HG02610 (cell line): Measurements from ENCODE around the gene AMFR.

Experiments
- ATAC-seq: cut with Tn5 transposase; IDR thresholded peaks from one replicate; pipeline ENCODE4 v1.9.1; 2021; ENCODE audit warnings: mild to moderate bottlenecking, moderate library complexity; ENCODE audit not compliant: unreplicated experiment

The AMFR gene

DNA sequence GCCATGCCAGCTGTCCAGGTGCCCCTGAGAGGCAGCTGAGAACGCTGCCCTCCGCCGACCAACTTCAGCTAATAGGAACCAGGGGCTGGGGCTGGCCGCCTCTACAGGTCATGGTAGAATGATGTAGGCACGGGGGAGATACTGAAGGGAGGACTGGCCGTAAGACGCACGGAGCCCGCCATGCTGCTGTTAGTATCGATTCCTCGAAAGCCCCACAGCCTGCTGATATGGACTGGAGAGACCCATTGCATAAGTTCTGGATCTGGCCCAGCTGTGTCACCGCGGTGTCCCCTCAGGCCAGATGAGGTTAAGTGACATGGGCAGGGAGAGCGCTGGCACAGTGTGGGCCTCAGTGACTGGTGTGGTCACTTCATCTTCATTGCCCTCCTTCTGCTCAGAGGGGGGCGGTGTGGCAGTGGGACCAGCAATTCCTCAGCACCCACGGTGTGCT, 75.6 kb downstream of the AMFR start:
- no peak for ATAC-seq

DNA sequence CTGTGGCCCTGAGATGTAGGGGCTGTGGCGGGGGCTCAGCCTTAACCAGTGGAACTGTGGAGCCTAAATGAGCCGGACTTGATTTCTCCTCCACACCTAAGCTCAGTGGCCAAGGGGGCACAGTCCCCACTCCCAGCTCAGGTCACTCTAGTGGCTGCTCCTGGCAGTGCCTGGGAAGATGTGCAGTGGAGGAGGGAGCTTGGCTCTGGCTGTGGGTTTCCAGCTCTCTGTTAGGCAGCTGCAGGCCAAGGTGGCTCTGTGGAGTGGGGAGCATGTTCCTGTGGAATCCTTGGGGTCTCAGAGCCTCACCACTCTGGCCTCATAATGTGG, 76.3 kb downstream of the AMFR start:
- no peak for ATAC-seq

DNA sequence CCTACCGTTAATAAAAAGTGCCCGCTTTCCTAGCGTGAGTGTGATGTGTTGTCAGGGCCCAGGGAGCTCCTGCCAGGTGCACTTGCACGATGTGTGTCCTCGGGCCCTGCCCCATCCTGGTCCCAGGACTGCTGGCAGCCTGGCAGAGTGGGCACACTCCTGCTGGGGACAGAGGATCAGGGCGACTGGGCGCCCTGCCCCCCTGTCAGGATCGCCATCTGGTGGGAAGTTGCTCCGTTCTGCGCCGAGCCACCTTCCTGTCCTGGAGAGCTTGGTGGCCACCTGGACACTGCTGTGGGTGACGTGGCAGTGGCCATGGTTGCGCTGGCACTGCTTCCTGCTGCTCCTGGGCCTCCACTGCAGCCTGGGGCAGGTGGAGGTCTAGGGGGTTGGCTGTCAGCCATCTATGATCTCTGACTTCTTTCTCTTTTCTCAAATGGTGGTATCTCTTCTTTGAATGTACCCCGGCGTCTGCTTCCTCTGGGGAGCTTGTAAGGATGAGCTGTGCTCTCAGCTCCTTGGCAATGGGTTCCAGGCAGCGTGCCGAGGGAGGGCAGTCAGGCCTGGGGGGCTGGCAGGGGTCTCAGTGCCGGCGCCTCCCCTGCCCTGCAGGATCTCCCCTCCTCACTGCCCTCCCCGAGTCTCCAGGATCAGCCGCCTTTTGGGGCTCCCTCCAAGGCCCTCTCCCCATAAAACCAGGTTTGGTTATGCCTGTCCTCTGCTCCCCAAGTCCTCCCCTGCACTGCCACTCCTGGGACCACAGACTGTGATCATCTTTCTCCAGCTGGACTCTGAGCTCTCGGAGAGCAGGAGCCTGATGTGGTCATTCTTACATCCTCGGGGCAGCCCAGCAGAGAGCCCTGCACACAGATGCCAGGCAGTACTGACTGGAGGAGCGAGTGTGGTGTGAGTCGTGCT, 76.9 kb downstream of the AMFR start:
- no peak for ATAC-seq

DNA sequence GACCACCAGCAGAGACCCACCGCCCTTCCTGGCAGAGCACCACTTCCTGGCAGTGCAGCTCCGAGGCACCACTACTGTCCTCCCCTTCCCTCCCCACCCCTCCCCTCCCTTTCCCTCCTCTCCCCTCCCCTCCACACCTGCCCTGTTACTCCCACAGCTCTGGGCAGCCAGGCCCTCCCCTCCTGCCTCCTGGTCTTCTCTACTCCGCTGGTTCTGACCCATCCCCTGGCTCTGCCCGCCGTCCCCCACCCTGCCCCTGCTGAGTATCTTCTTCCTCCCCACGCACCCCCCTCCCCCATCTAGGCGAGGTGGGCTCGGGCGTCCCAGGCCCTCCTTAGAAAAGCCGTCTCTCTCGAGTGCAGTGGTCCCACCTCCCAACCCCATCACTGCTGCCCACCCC, 77.7 kb downstream of the AMFR start:
- ATAC-seq: no peak

DNA sequence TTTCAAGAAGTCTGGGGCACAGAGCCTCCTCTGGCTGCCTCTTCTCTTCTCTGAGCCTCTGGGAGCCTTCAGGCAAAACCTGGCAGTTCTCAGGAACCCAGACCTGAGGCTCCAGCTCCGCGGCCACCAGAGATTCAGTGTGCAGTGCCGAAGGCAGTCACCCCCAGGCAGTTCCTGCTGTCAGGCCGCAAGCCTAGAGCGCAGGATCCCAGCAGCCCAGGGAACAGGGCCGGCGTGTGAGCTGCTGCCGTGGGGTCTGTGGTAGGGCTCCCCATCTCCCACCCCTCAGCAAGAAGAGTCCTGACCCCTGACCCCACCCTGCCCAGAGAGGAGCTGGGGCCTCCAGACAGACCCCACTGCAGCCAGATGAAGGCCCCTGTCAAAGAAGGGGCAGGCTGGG, 78.2 kb downstream of the AMFR start:
- ATAC-seq: no peak

DNA sequence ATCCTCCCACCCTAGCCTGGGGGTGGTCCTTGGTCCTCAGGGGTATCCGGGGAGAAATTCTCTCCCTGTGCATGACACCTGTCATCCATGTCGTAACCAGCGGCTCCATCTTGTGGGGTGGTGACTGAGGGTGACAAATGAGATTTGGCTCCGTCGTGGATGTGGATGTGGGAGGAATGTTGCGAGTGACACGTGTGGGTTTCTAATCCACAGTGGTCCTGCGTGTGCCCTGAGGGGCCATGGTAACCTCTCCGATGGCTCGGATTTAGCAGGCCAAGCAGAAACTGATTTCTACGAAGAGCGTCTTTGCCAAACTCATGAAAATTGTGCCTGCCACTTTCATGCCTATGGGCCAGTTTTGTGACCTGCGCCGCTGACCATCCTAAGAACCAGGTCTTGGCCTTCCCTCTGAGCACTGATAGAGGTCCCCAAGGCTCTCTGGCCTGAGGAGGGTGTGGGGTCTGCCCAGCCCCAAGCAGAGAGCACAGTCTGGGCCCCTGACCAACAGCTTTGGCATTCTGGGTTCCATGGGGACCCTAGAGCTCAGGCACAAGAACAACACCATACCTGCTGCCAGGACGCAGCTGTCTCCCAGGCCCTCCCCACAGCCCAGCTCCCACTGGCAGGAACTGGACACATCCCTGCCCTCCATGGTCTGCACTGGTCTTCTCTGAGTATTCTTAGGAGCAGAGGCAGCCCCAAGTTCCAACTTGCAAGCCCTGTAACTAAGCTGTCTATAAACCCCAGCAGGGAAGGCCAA, 79.0 kb downstream of the AMFR start:
- ATAC-seq: no peak

DNA sequence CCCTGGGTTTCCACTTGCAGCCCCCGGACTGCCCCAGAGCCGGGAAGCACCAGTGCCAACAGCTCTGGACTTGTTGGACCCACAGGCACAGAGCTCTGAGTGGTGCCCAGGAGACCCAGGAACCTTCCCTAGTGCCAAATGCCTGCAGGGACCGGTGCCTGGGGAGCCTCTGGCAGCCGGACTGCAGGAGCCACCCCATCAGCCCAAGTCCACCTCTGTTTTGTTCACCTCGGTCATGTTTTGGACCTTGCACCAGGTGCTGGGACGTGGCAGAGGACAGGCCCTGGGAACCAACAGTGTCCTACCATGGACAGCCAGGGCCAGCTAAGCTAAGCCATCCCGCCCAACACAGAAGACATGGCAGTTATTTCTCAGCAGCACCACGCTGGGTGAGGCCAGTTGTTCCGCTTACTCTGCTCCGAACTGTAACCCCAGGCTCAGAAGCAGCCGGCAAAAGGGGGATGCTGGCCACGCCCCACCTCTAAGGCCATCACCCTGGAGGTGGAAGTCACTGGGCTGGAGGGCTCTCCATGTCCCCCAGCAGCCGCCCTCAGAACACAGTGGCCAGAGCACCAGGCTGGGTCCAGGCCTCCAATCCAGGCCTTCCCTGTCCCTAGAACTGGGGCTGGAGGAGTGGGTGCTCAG, 79.8 kb downstream of the AMFR start:
- ATAC-seq: no peak

DNA sequence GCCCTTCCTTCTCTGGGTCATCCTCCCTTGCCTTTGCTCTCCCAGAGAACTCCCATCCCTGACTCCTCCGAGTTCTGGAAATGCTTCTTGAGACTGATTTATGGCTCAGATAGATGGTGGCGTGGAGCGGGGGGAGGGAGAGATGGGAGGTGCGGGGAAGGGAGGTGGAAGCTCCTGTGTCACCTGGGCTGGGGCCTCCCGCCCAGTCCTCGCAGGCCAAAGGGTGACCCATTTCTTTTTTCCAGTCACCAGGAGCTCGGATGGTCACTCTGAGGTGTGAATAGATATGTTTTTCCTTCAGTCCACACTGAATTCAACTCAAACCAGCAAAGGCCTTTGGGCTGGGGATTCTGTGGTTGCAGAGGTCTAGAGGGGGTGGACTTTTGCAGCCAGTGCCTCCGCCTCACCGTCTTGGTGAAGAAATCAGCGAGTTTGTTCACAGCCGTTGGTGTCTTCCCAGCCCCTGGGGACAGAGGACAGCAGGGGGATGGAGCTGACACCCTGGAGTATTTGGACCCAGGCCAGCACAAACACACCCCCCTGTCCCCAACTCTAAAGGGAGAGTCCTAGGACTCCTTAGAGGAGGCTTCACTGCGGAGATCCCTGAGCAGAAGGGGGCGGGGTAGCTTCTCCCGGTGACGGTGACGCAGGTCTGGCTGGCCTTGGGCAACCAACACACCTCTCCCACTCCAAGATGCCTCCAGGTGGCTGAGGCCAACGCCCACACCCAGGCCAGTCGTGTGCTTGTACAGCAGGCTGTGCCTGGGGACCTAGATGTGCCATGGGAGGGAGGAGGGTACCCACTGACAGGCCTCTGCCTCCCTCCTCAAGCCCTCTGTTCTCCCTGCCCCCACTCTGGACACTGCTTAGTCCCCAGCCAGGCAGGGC, 80.6 kb downstream of the AMFR start:
- ATAC-seq: no peak

DNA sequence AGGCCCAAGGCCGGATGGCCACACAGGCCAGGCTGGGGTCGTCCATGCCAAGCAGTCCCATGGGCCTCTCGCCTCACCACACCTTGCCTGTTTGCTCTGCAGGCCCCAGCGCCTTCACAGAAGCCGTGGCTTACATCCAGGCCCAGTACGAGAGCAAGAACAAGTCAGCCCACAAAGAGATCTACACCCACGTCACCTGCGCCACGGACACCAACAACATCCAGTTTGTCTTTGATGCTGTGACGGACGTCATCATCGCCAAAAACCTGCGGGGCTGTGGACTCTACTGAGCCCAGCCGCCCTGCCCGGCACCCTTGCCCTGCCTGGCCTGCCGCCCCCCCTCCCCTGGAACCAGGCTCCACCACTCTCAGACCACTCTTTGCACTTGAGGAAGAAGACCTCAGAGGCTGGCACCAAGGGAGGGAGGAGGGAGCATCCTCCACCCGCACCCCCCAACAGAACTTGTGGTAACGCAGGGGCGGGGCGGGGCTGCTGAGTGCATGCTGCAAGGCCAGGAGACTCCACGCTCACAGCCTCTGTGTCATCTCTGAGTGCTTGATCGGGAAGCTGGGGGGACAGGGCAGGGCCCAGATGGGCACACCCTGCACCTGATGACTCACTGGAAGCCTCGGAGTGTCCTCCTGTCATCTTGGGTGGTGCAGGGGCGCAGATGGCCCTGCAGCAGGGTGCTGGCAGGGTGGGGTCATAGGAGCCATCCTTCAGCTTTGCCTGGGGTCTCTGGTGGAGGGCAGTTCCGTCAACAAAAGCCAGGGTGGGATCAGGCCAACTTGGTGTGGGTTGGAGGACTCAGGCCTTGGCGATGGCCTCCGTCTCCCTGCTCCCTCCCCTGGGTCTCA, 81.5 kb downstream of the AMFR start:
- ATAC-seq: no peak

DNA sequence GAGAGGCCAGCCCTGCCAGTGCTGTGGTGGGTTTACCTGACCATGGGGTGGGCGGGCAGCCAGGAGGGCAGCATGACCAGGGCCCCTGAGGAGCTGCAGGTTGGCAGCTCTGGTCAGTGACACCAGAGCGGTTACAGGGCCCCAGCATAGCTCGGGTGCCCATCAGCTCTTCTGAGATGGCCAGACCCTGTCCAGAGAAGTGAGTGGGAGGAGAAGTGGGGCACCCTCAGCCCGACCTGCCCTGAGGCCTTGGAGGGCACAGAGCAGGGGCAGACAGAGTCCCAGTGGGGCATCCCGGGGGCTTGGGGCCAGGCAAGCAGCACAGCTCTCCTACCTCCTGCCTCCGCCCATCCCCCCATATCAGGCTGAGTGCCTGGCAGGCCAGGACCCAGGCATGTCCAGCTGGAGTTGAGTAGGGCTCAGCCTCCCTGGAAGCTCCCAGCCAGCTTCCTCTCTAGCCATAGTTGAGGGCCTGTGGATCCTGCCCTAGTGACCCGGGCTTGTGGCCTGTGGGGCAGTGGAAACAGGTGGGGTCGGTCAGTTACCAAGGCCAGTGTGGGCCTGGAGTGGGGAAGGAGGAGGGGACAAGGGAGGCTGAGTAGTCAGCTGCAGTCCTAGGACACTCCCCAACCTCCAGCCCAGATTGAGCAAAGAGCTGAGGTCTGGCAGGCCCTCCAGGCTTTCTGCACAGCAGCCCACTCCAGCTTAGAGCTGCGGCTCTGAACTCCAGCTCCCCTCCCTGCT, 83.5 kb downstream of the AMFR start:
- ATAC-seq: no peak

DNA sequence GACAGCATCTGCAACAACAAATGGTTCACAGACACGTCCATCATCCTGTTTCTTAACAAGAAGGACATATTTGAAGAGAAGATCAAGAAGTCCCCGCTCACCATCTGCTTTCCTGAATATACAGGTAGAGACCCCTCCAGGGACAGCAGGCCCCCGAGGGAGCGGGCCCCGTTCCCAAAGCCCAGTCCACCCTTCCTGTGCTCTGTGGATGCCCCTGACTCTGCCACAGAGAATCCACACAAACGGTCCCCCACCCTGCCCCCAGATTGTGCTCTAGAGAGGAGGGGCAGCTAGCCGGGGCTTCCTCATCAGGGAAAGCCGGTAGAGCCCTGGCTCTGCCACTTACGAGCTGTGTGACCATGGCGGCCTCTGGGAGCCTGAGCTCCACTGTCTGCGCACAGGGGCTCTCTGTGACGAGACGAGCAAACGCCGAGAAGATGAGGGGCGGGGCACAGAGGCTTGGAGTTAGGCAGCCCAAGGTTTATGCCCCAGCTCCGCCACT, 84.4 kb downstream of the AMFR start:
- ATAC-seq: no peak

DNA sequence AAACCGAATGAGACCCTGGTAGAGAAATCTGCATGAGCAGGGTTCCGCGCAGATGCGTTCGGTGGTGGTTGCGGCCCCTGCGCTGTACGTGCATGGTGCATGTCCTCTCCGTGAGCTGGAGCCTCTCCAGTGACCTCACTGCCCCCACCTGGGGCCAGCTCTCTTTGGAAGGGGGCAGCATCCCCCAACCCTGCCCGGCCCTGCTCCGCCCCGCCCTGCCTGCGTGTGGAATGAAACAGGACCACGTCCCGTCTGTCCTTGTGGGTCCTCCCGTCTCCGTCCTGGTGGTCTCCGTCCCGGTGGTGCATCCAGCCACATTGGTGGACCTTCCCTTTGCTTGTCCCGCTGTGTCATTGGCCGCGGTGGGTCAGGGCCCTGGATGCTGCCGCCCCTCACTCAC, 84.9 kb downstream of the AMFR start:
- no peak for ATAC-seq

DNA sequence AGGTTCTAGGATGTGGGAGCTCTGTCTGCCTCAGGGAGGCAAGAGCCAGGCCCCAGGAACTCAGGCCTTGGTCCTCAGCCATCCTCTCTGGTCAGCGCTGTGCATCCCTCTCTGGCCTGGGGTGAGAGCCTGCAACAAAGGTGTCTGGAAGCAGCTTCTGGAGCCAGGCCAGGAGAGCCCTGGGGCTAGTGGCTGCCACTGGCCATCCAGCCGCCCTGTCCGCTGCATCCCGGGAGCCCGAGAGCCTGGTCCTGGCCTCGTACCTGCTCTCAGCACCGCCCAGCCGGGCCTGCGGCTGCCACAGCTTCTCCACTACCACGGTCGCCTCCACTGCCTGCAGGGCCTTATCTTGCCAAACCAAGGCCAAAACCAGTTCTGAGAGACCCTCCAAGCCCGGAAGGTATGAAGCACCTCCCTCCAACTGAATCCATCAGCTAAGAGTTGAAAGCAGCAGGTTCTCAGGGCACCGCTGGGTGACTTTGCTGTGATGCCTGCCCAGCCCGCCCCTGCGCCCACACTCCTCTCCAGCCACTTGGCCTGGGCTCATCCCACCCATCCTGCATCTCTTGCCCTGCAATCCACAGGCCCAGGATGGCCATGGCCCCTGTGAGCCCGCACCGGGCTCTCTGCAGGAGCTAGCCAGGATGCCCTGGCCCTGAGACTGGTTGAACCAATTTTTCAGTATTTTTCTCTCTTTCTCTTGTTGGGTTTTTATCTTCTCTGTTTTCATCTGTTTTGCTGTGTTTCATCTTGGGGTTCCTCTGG, 85.7 kb downstream of the AMFR start:
- ATAC-seq: no peak

DNA sequence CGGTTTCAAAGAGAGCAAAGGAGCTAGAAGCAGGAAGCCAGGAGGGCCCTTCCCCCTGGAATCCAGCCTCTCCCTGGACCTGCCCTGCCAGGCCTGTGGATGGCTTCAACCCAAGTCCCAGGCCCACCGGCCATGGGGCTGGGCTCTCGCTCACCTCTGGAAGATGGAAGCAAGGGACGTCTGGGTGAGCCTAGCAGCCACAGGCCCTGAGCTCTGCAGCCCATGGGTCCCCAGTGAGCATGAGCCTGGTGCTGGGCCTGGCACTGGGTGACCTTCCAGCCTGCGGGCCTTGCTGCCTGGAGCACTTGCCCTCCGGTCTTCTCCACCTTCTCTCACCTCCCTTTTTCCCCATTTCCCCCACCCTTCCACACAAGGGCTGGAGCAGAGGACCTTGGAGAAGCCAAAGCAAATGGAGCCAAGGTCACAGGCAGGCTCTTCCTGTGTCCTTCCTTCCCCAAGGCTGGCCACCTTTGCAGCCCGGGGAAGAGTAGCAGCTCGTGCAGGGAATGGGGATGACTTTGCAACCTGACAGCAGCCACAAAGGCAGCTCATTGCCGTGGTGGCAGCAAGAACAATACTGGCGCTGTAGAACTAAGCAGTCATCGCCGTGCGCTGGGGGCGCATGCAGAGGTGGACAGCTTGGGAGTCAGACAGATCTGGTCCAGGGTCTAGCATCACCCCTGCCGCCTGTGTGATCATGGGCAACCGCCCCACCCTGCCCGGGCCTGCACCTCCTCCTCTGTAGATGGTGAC, 86.6 kb downstream of the AMFR start:
- ATAC-seq: no peak

DNA sequence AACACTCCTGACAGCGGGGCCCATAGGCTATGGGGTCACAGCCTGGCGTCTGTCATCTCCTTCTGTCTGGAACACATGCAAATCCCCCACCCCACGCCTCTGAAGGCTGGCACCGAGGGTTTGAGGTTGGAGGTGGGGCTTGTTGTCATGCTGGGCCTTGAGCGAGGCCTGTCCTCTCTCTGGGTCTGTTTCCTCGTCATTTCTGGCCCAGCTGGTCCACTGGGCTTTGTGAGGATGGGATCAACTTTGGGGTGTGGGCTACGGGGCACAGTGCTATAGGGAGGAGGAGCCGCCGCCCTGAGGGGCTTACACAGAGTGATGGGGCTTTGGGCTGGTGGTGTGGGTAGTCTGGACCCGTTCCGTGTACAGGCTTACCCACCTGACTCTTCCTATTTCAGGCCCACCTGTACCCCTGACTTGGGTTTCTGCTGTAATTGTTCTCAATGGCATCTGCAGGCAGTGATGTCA, 87.5 kb downstream of the AMFR start:
- no peak for ATAC-seq

DNA sequence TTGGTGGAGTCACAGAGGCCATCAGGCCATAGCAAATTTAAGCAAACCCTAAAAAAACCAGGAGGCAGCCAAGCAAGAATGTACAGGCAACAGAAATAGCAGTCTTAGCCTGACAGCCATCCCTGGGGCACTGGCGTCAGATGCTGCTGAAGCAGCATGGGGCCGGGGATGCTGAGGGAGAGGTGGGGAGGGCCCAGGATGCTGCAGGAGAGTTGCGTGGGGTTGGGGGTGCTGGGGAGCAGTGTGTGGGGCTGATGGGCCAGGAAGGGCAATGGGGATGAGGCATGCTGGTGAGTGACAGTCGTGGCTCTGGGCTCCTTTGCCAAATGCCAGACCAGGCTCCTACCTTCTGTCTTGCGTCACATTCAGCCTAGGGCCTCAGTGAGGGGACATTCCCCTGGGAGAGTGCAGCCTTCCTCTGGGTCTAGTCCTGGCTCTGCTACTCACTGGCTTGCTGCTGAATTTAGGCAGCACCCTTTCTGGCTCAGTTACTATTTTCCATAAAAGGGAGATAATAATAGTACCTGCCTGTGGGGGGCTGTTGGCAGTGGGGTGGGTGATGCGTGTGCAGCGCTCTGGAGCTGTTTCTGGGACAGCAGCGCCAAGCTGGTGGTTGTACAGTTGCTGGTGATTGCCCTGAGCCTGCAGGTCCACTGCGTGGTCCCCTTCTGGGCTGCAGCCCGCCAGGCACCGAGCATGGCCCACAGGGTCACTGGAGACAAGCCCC, 88.1 kb downstream of the AMFR start:
- no peak for ATAC-seq

DNA sequence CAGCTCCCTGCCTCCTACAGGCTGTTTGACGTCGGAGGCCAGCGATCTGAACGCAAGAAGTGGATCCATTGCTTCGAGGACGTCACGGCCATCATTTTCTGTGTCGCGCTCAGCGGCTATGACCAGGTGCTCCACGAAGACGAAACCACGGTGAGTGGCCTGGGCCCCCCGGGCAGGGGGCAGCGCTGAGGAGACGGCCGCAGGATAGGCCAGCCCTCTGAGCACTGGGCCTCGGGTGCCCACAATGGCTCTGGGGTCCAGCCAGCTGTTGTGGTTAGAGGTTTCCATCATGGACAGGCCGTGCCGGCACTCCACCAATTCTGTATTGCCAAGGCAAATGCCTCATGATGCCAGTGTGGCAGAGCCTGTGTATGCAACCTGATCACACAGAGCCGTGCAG, 88.6 kb downstream of the AMFR start:
- ATAC-seq: no peak
